Bronchial smooth muscle cell (primary cell): Measurements from ENCODE around the gene ZNF688. TPM values are rescaled to one million over a fixed set of nuclear protein-coding genes. Genes with fewer than 3 reads are reported as not detected.

Experiments used
- total RNA-seq: library from RNA; depleted of rRNA; stranded (reverse); fragments of >200 nt; gene quantifications from 2 replicates; pipeline ENCODE4 v1.2.1, GENCODE V29; 2014

The ZNF688 gene
- total RNA-seq = 5.8 and 13.6 TPM in 2 replicates

DNA sequence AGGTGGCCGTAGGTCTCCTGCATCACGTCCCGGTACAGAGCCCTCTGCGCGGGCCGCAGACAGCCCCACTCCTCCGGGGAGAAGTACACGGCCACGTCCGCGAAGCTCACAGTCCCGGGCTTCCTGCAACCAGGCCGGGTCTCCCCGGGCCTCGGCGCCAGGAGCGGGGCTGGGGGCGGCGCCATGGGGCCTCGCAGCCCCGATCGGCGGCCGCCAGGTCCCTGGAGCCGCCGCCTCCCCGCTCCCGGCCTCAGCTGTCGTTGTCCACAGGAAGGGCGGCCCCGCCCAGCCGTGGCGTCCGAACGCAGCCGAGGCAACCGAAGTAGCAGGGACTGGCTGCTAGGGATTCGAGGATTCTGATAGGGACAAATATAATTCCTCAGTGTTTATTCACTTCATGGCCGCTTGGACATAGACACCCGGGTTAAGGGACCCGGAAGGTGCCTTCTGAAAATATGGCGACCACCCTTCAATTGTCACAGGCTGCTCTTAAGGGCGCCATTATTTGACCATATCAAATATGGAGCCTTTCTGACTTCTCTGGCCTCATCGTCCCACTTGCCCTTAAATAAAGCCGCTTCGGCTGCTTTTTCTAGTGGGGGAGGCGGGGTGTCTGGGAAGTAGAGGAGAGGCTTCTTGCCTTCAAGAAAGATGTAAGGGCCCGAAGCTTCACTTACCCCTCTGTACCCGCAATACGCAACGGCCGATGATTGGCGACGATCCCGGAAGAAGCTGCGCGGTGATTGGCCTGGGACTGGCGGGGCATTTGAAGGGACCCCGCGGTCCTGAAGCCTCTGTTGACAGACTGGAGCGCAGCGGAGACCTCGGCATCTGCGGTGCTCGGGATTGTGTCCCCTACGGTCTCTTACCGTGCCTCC, at the start of gene ZNF688:
TSS of gene ZNF688 (minus strand) at position 270 of the 878 bp plus-strand sequence. CDS start at position 185, 85 bp downstream.

DNA sequence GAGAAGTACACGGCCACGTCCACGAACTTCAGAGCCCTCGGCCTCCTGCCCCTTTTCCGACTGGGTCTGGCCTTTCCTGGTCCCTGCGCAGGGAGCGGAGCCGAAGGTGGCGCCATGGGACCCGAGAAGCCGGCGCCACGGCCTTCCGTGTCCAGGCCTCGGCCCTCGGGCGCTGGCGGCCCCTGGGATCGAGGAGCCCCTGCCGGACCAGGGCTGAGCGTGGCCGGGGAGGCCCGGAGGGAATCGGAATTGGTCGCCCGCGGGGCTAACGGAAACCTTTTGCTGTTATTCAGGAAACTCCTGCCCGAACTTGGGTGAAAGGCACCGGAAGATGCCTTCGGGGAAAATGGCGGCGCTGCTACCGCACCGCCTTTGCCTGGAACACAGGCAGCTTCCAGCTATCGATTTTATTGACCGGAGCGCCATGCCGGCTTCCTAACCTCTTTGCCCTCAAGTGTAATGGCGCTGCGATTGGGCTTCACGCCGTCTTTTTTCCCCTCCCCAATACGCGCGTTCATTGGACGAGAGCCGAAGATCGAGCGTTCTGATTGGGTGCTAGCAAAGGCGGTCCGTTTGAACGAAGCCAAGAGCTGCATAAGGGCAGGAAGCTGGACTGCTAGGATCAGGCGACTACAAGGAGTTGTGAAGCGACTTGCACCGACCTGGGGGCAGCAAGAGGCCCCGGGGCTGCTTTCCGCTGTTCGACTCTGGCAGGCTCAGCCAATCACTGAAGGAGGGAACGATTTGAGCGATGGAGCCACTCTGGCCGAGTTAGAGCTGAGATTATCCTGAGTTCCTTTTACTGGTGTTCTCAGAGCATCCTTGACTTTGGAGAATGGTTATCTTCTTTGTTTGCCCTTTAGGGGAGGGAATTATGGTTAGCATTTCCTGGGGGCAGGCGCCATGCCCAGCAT, 38.7 kb upstream of the ZNF688 start, which contains the start of gene ZNF689:
TSS of gene ZNF689 (minus strand) at position 464 of the 914 bp plus-strand sequence. CDS start at position 116, 348 bp downstream.

DNA sequence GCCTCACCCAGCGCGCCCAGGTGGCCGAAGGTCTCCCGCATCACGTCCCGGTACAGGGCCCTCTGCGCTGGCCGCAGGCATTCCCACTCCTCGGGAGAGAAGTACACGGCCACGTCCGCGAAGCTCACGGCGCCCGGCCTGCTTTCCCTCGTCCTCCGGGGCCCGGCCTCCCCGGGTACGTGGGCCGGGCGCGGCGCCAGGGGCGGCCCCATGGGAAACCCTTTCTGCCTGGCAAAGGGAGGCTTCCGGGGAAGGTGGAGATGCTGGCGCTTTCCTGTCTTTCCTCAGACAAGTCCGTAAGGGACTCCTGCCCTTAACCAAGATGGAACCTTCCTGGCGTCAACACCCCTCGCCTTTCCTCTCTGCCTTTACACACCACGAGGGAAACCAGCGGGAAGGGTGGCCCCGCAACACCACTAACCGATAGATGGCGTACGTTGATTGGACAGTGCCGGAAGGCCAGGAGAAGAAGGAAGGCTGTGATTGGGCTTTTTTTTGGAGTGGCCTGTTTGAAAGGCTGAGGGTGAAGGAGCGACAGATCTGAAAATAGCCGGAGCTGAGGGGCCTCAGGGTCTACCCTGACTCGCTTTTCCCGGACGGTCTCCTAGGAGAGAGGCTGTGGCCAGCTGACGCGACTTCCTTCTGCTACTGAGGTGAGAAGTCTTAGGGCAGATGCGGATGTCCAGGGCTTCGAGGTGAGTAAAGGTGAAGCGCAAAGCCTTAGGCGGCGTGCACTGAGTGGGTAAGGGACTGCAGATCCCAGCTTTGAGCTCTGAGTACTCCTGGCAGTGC, 14.1 kb upstream of the ZNF688 start, which contains the start of gene ZNF785:
TSS of gene ZNF785 (minus strand) at position 298 of the 792 bp plus-strand sequence. CDS start at position 212, 86 bp downstream.

DNA sequence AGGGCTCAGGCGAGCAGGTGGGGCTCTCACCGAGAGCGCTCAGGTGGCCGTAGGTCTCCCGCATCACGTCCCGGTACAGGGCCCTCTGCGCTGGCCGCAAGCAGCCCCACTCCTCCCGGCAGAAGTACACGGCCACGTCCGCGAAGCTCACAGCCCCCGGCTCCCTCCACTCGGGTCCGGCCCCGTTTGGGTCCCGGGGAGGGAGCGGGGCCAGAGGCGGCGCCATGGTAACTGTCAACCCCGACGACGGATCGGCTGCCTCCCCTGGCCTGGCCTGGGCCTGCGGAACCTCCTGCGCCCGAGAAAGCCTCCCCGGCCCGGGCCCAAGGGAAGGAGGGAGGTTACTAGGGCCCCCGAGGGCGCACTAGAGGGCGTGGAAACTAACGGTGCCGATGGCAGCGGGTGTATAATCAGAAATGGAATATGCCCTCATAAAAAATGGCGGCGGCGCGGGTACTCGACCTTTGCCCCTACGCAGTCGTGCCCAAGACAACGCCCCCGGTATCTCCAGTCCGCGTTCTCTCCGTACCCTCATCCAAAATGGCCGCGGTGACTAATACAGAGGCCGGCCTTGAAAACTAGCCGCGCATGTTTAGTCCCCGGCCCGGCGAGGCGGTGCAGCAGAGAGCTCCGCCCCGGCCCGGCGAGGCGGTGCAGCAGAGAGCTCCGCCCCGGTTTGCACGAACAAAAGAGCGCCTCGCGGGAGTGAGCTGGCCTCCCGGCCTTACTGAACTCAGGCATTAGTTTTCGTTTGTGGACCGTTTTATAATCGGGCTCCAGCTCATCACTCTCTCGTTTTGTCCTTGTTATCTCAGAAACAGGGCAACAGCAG, 13.3 kb downstream of the ZNF688 start, which contains the start of gene ZNF764:
TSS of gene ZNF764 (minus strand) at position 418 of the 832 bp plus-strand sequence. CDS start at position 226, 192 bp downstream.

GRCh38 chr16:30534368-30535105, 37.0 kb downstream of the ZNF688 start, which contains the start of gene ZNF747:
ZNF747 (minus strand) TSS chr16:30534858; CDS start chr16:30534679, 179 bp downstream.

DNA sequence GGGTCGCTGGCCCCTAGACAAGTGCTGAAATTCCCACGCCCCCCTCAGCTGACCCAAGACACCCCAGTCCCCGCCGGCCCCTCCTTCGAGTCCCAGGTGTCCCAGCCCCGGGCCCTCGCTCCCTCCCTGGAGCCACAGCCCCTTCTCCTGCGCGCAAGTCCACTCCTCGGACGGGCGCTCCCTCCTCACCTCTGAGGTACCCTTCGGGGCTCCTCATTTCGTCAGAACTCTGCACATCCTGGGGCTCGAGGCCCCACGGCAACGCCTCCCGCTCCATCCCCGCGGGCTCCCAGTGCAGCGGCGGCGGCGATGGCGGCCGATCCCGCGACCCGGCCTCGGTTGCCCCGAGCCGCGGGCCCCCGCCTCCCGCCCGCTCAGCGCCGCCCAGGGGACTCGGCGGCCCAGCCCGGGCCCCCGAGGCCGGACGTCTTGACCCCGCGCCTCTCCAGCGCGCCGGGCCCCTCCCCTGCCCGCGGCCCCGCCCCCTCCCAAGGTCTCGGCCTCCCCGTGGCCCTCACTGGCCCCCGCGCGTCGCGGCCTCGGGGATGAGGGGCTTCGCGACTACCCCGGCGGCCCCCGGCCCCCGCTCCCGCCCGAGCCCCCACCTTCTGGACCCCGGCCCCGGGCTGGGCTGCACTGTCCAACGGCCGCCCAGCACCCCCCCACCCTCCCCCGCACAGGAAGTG, 45.2 kb downstream of the ZNF688 start, which contains the start of gene ZNF768:
TSS of gene ZNF768 (minus strand) at position 430 of the 686 bp plus-strand sequence. CDS start at position 277, 153 bp downstream.

Other genes starting within 250 kb of the ZNF688 start
- gene CD2BP2, start 216.4 kb downstream of the ZNF688 start, total RNA-seq = 31.2 and 40.7 TPM in 2 replicates
- 21.3 and 25.2 TPM in 2 replicates for gene TBC1D10B, start 201.2 kb downstream of the ZNF688 start, total RNA-seq
- gene MYL11, start 196.9 kb downstream of the ZNF688 start, total RNA-seq = 0.95 TPM in 1 of 2 replicates, not detected in the other
- gene SEPTIN1, start 189.2 kb downstream of the ZNF688 start, total RNA-seq = under 0.01 and 0.26 TPM in 2 replicates
- 3.1 and 4.4 TPM in 2 replicates for gene ZNF48, start 176.3 kb downstream of the ZNF688 start, total RNA-seq
- gene ZNF771, start 164.1 kb downstream of the ZNF688 start, total RNA-seq = 9.6 and 13.6 TPM in 2 replicates
- 6.0 and 12.0 TPM in 2 replicates for gene DCTPP1, start 141.7 kb downstream of the ZNF688 start, total RNA-seq
- 11.8 and 14.5 TPM in 2 replicates for gene SEPHS2, start 125.8 kb downstream of the ZNF688 start, total RNA-seq
- gene ITGAL, start 99.0 kb downstream of the ZNF688 start, total RNA-seq = not detected in 2 replicates
- gene ZNF768, start 45.1 kb downstream of the ZNF688 start, total RNA-seq = 12.3 and 15.3 TPM in 2 replicates
- 4.2 and 6.3 TPM in 2 replicates for gene ZNF747, start 36.9 kb downstream of the ZNF688 start, total RNA-seq
- 2.0 and 2.3 TPM in 2 replicates for gene ZNF764, start 13.3 kb downstream of the ZNF688 start, total RNA-seq
- 6.8 and 7.1 TPM in 2 replicates for gene ZNF785, start 14.0 kb upstream of the ZNF688 start, total RNA-seq
- 2.5 and 2.7 TPM in 2 replicates for gene ZNF689, start 38.7 kb upstream of the ZNF688 start, total RNA-seq
- gene PRR14, start 79.2 kb upstream of the ZNF688 start, total RNA-seq = 3.3 and 3.8 TPM in 2 replicates
- 10.2 and 12.5 TPM in 2 replicates for gene FBRS, start 86.7 kb upstream of the ZNF688 start, total RNA-seq
- 13.7 and 16.5 TPM in 2 replicates for gene SRCAP, start 127.5 kb upstream of the ZNF688 start, total RNA-seq
- 12.7 and 14.3 TPM in 2 replicates for gene PHKG2, start 176.7 kb upstream of the ZNF688 start, total RNA-seq
- gene CFAP119, start 190.3 kb upstream of the ZNF688 start, total RNA-seq = 0.69 and 1.6 TPM in 2 replicates
- 54.0 and 56.0 TPM in 2 replicates for gene RNF40, start 190.6 kb upstream of the ZNF688 start, total RNA-seq
- 6.2 and 6.3 TPM in 2 replicates for gene ZNF629, start 215.5 kb upstream of the ZNF688 start, total RNA-seq